Measurements from ENCODE around the gene PCDH9. TPM values are rescaled to one million over a fixed set of nuclear protein-coding genes. Genes with fewer than 3 reads are reported as not detected.

PCDH9 gene
- total and polyA plus RNA-seq, 2 of the 4 experiments (the other 2 are of a cell fraction): 2.2 to 10.2 TPM

- Histone ChIP-seq H2BK15ac (ENCODE audit: low read depth, low read length) (no peak overlapping the region), H3K4ac (ENCODE audit: low read depth, low read length) (no peak overlapping the region), H2BK20ac (ENCODE audit: low read depth, low read length) (no peak overlapping the region), H3K23ac (ENCODE audit: low read depth, low read length) (no peak overlapping the region), H3K4me3 (ENCODE audit: insufficient read depth, low read depth, low read length) (no peak overlapping the region), H2AFZ (replicated peaks; ENCODE audit: low read length, poor library complexity) (no peak overlapping the region), H3K4me1 (ENCODE audit: control insufficient read depth, insufficient read depth, low read length) (no peaks in the 10 kb centered on the region), H3K27ac (ENCODE audit: insufficient read depth, low read length) (no peak overlapping the region), H2BK5ac (ENCODE audit: low read depth, low read length, poor library complexity, severe bottlenecking) (no peak overlapping the region), H4K8ac (ENCODE audit: low read depth in 2 of 2, low read length in 2 of 2) (no peak overlapping the region), H3K9me1 (ENCODE audit: insufficient read depth, low read length) (no peaks in the 10 kb centered on the region), H3K79me1 (ENCODE audit: low read depth in 1 of 2, low read length in 2 of 2) (no peaks in the 10 kb centered on the region), H3K27me3 (ENCODE audit: control insufficient read depth, insufficient read depth, low read length) (no peaks in the 10 kb centered on the region), H2BK120ac (ENCODE audit: low read depth, low read length) (no peak overlapping the region), H2AK9ac (replicated peaks; ENCODE audit: low read depth, low read length, poor library complexity) (no peak overlapping the region), H3K9me3 (ENCODE audit: control insufficient read depth, insufficient read depth, low read length) (no peaks in the 10 kb centered on the region), H3K36me3 (ENCODE audit: control insufficient read depth, insufficient read depth, low read length) (no peaks in the 10 kb centered on the region), H3K9ac (ENCODE audit: low read depth, low read length) (no peak overlapping the region), H3K56ac (ENCODE audit: extremely low read depth, insufficient read depth, low read length) (no peak overlapping the region), H3K18ac (ENCODE audit: low read depth, low read length) (no peak overlapping the region), H3K4me2 (ENCODE audit: low read depth, low read length) (no peak overlapping the region), H4K20me1 (ENCODE audit: insufficient read depth, low read length) (no peaks in the 10 kb centered on the region), H3K14ac (replicated peaks; ENCODE audit: low read depth, low read length) (no peak overlapping the region), H4K5ac (ENCODE audit: low read depth, low read length) (no peak overlapping the region), H4K91ac (ENCODE audit: insufficient read depth, low read depth, low read length) (no peak overlapping the region), H2AK5ac (ENCODE audit: low read depth, low read length) (no peak overlapping the region)
- intact Hi-C loops (cut with micrococcal nuclease) (no loop called here), in situ Hi-C loops (cut with MboI; ENCODE audit: low sequenced_read_pairs) (no loop called here), dilution Hi-C loops (cut with HindIII; ENCODE audit: low sequenced_read_pairs, unreplicated experiment) (no loop called here)
- ChIA-PET POLR2A (ENCODE audit: unreplicated experiment) (no interaction called here), CTCF (interaction anchor here (1.0 to 1.5 kb wide), 2 partner anchors 9 to 499 kb away, joined by 3 to 5 read pairs; no protein-coding TSS in a partner anchor)
- no peak for TF ChIP-seq BHLHE40 (IDR thresholded peaks at IDR 0.05; ENCODE audit: low read depth, low read length)
- TF ChIP-seq FOS (IDR thresholded peaks at IDR 0.05; ENCODE audit: low read depth, low read length): no peak
- no peak for TF ChIP-seq CHD1 (IDR thresholded peaks at IDR 0.05; ENCODE audit: low read depth, low read length)
- TF ChIP-seq MAFK (IDR thresholded peaks at IDR 0.05; ENCODE audit: low read depth, low read length): no peak
- no peak for TF ChIP-seq RCOR1 (IDR thresholded peaks at IDR 0.05; ENCODE audit: insufficient replicate concordance, low read length)
- no CpG with 5 or more reads among the region's 5 CpGs for WGBS, 2 experiments (ENCODE audit: extremely low coverage in 2 of 2, insufficient read length in 1 of 2)
- ATAC-seq (ENCODE audit: low read depth) (no peak), DNase-seq (no peak)
- BruUV-seq (replicated peaks): no TSS peak
Observed at GRCh38 chr13:66354879-66355751, 875.0 kb downstream of the PCDH9 start.

Data from IMR-90 (cell line).